HCT116 (cell line): ENCODE results near the gene TPO.

ENCODE experiments used
- ELF1 ChIP-seq: IDR thresholded peaks from 2 replicates; pipeline ENCODE4 v1.6.1; 2012; ENCODE audit warnings: low read depth, borderline replicate concordance
- EZH2 ChIP-seq: fragments of 200-600 bp; sonication (generic); IDR thresholded peaks from 2 replicates; pipeline ENCODE4 v1.6.1; 2017; ENCODE audit warnings: antibody characterized with exemption, mixed run types
- FOSL1 ChIP-seq: IDR thresholded peaks from 2 replicates; pipeline ENCODE4 v1.6.1; 2012; ENCODE audit warnings: low read depth
- JUND ChIP-seq: IDR thresholded peaks from 2 replicates; pipeline ENCODE4 v1.6.1; 2012
- POLR2A ChIP-seq: IDR thresholded peaks from 2 replicates; pipeline ENCODE4 v1.7.0; 2011; ENCODE audit warnings: borderline replicate concordance; ENCODE audit not compliant: insufficient read depth, insufficient read length; ENCODE audit errors: extremely low read depth
- POLR2AphosphoS5 ChIP-seq: IDR thresholded peaks from 2 replicates; pipeline ENCODE4 v1.6.1; 2011; ENCODE audit warnings: mild to moderate bottlenecking, low read depth, low read length, moderate library complexity
- SIN3A ChIP-seq: IDR thresholded peaks from 2 replicates; pipeline ENCODE4 v1.6.1; 2012; ENCODE audit warnings: low read depth
- SRF ChIP-seq: IDR thresholded peaks from 2 replicates; pipeline ENCODE4 v1.6.1; 2012; ENCODE audit warnings: low read depth
- YY1 ChIP-seq: IDR thresholded peaks from 2 replicates; pipeline ENCODE4 v1.6.1; 2011; ENCODE audit warnings: low read length, low read depth, moderate library complexity, mild to moderate bottlenecking; ENCODE audit not compliant: insufficient replicate concordance; ENCODE audit errors: extremely low read depth
- ZNF274 ChIP-seq: fragments of 200-500 bp; sonication (Bioruptor generic); IDR thresholded peaks from 2 replicates; pipeline ENCODE4 v1.6.1; 2014; ENCODE audit warnings: mild to moderate bottlenecking, low read depth, low read length, inconsistent platforms
- TF ChIP-seq, protein P1 (sequence below), 3 experiments: fragments of 200-600 bp in 1 of 3; sonication (generic) in 1 of 3; IDR thresholded peaks in 2 of 3; conservative IDR thresholded peaks in 1 of 3; 2 replicates each; pipeline ENCODE4 v1.5.1; 2012 to 2017; ENCODE audit warnings: low read depth in 2 of 3, low read length in 2 of 3, antibody characterized with exemption in 1 of 3, borderline replicate concordance in 1 of 3, control low read depth in 1 of 3, mild to moderate bottlenecking in 1 of 3, mixed read lengths in 1 of 3, mixed run types in 1 of 3, moderate library complexity in 1 of 3; ENCODE audit not compliant: insufficient read depth in 1 of 3
- TF ChIP-seq, protein P2 (sequence below): IDR thresholded peaks from 2 replicates; pipeline ENCODE4 v1.6.1; 2012

DNA sequence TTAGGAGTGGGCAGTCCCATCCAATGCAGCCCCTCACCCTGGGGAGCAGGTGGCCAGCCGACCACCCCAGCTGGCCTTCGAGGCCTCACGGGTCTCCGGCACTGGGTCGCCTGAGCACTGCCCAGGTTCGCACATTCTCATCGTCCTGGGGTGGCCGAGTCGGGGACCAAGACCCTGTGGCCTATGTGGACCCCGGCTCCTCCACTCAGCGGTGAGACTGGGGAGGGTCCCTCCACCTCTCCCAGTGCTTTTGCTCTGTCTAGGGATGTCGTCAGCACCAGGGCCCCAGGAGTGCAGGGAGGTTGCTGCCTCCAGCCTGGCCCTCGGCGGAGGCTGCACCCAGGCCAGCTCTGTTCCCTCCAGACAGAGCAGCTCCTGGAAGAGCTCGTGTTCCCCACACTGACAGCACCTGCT, 89.6 kb downstream of the TPO start:
- no peak for TF ChIP-seq SRF
- no peak for TF ChIP-seq EZH2
- TF ChIP-seq, protein P1, sequence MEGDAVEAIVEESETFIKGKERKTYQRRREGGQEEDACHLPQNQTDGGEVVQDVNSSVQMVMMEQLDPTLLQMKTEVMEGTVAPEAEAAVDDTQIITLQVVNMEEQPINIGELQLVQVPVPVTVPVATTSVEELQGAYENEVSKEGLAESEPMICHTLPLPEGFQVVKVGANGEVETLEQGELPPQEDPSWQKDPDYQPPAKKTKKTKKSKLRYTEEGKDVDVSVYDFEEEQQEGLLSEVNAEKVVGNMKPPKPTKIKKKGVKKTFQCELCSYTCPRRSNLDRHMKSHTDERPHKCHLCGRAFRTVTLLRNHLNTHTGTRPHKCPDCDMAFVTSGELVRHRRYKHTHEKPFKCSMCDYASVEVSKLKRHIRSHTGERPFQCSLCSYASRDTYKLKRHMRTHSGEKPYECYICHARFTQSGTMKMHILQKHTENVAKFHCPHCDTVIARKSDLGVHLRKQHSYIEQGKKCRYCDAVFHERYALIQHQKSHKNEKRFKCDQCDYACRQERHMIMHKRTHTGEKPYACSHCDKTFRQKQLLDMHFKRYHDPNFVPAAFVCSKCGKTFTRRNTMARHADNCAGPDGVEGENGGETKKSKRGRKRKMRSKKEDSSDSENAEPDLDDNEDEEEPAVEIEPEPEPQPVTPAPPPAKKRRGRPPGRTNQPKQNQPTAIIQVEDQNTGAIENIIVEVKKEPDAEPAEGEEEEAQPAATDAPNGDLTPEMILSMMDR (IDR thresholded peaks at IDR 0.05 in 2 of 3, conservative IDR thresholded peaks at IDR 0.05 in 1 of 3; ENCODE audit: borderline replicate concordance in 1 of 3, insufficient read depth in 1 of 3, low read depth in 2 of 3, low read length in 2 of 3) = no peak
- no peak for TF ChIP-seq POLR2AphosphoS5
- no peak for TF ChIP-seq ELF1
- TF ChIP-seq SIN3A = no peak
- TF ChIP-seq, protein P2, sequence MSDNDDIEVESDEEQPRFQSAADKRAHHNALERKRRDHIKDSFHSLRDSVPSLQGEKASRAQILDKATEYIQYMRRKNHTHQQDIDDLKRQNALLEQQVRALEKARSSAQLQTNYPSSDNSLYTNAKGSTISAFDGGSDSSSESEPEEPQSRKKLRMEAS = no peak
- no peak for TF ChIP-seq POLR2A
- no peak for TF ChIP-seq YY1
- no peak for TF ChIP-seq JUND
- no peak for TF ChIP-seq ZNF274
- TF ChIP-seq FOSL1 = no peak
